ENCODE data around the gene TMEM183A. TPM values are rescaled to one million over a fixed set of nuclear protein-coding genes. Genes with fewer than 3 reads are reported as not detected.

TMEM183A gene
- total RNA-seq, 1 experiment from 2014 or later: 64.7 TPM

DNA sequence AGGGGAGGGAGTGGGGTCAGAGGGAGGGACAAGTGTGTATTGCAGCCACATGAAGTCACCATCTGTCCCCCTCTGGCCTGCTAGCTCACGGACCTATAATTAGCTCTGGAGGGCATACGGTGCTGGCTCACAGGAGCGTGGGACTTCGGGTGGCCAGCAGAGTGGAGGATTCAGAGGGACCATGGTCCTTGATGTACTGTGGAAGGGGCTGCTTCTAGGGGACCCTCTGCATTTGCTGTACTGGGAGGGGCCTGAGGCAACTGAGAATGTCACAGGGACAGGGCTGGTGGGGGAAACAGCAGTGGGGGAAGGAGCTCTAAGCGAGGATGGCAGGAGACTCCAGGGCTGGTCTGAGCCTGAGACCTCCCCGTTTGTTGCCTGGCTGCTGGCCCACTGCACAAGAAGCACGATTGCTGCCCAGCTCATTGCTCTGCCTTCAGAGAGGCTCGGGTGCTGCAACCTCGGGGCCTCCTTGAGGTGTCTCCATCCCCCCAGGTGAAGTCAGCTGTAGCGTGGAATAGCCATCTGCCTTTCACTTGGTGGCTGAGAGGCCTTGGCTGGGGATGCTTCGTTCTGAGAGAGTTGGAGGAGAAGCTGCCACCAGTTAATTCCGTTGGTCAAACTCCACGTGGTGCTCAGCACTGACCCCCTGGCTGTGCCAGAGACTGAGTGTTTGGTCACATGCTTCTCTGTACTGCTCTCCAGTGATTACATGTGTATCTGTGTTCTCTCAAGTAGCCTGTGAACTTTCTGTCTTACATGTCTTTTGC is 21.8 kb downstream of the TMEM183A start:
- Histone ChIP-seq H3K4me2 (ENCODE audit: low read length) (no peak overlapping the region), H3K9ac (ENCODE audit: low read length) (no peak overlapping the region), H3K4me3 (replicated peaks in 1 of 2; ENCODE audit: low read depth in 1 of 2, low read length in 2 of 2) (no peak overlapping the region), H4K20me1 (ENCODE audit: insufficient read depth) (no peaks in the 10 kb centered on the region), H3K4me1 (ENCODE audit: control insufficient read depth in 1 of 2, insufficient read depth in 2 of 2, low read length in 2 of 2) (peaks cover 4 to 15% of the 10 kb centered on the region in 2 experiments; a peak in 2 of 4 replicates), H3K9me2 (ENCODE audit: insufficient read depth) (no peaks in the 10 kb centered on the region), H2AFZ (ENCODE audit: low read depth, low read length, poor library complexity, severe bottlenecking) (no peak overlapping the region), H3K9me3 (ENCODE audit: control insufficient read depth in 1 of 2, insufficient read depth in 1 of 2, low read depth in 1 of 2, low read length in 2 of 2) (no peaks in the 10 kb centered on the region), H3K79me2 (ENCODE audit: insufficient read depth, low read length) (no peaks in the 10 kb centered on the region), H3K27me3 (ENCODE audit: insufficient read depth, low read length) (no peaks in the 10 kb centered on the region), H3K27ac (ENCODE audit: low read depth, low read length) (no peak overlapping the region), H3K36me3 (ENCODE audit: control insufficient read depth in 1 of 2, insufficient read depth in 2 of 2, low read length in 2 of 2) (peaks cover 5 to 6% of the 10 kb centered on the region in 2 experiments; a peak in 2 of 4 replicates)
- RAD21 ChIA-PET (ENCODE audit: low non-redundant PET in 1 of 2, low total read pairs in 2 of 2, uncharacterized antibody in 2 of 2, unreplicated experiment in 2 of 2): no interaction called here
- POLR2A ChIA-PET: no interaction called here
- CTCF ChIA-PET: interaction anchor here (1.0 to 5.8 kb wide), 2 partner anchors 10 to 240 kb away, joined by 3 to 51 read pairs; no protein-coding TSS in a partner anchor
- DNase-seq (ENCODE audit: low read depth, low spot score) (no peak), ATAC-seq (no peak)
- BruUV-seq (replicated peaks): no TSS peak
- TF ChIP-seq FOSL1 (IDR thresholded peaks at IDR 0.05; ENCODE audit: low read depth): no peak
- TF ChIP-seq, protein P1, sequence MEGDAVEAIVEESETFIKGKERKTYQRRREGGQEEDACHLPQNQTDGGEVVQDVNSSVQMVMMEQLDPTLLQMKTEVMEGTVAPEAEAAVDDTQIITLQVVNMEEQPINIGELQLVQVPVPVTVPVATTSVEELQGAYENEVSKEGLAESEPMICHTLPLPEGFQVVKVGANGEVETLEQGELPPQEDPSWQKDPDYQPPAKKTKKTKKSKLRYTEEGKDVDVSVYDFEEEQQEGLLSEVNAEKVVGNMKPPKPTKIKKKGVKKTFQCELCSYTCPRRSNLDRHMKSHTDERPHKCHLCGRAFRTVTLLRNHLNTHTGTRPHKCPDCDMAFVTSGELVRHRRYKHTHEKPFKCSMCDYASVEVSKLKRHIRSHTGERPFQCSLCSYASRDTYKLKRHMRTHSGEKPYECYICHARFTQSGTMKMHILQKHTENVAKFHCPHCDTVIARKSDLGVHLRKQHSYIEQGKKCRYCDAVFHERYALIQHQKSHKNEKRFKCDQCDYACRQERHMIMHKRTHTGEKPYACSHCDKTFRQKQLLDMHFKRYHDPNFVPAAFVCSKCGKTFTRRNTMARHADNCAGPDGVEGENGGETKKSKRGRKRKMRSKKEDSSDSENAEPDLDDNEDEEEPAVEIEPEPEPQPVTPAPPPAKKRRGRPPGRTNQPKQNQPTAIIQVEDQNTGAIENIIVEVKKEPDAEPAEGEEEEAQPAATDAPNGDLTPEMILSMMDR (IDR thresholded peaks at IDR 0.05 in 2 of 3, conservative IDR thresholded peaks at IDR 0.05 in 1 of 3; ENCODE audit: borderline replicate concordance in 1 of 3, insufficient read depth in 1 of 3, low read depth in 2 of 3, low read length in 2 of 3): no peak
- no peak for TF ChIP-seq SRF (IDR thresholded peaks at IDR 0.05; ENCODE audit: low read depth)
- TF ChIP-seq, protein P2, sequence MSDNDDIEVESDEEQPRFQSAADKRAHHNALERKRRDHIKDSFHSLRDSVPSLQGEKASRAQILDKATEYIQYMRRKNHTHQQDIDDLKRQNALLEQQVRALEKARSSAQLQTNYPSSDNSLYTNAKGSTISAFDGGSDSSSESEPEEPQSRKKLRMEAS (IDR thresholded peaks at IDR 0.05): no peak
- TF ChIP-seq EZH2phosphoT487 (IDR thresholded peaks at IDR 0.05; ENCODE audit: borderline replicate concordance): no peak
- TF ChIP-seq, protein P3, sequence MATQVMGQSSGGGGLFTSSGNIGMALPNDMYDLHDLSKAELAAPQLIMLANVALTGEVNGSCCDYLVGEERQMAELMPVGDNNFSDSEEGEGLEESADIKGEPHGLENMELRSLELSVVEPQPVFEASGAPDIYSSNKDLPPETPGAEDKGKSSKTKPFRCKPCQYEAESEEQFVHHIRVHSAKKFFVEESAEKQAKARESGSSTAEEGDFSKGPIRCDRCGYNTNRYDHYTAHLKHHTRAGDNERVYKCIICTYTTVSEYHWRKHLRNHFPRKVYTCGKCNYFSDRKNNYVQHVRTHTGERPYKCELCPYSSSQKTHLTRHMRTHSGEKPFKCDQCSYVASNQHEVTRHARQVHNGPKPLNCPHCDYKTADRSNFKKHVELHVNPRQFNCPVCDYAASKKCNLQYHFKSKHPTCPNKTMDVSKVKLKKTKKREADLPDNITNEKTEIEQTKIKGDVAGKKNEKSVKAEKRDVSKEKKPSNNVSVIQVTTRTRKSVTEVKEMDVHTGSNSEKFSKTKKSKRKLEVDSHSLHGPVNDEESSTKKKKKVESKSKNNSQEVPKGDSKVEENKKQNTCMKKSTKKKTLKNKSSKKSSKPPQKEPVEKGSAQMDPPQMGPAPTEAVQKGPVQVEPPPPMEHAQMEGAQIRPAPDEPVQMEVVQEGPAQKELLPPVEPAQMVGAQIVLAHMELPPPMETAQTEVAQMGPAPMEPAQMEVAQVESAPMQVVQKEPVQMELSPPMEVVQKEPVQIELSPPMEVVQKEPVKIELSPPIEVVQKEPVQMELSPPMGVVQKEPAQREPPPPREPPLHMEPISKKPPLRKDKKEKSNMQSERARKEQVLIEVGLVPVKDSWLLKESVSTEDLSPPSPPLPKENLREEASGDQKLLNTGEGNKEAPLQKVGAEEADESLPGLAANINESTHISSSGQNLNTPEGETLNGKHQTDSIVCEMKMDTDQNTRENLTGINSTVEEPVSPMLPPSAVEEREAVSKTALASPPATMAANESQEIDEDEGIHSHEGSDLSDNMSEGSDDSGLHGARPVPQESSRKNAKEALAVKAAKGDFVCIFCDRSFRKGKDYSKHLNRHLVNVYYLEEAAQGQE (IDR thresholded peaks at IDR 0.05; ENCODE audit: low read depth): no peak
- no peak for TF ChIP-seq ZNF274 (IDR thresholded peaks at IDR 0.05; ENCODE audit: low read depth, low read length)
- TF ChIP-seq RAD21 (IDR thresholded peaks at IDR 0.05; ENCODE audit: low read depth): no peak
- TF ChIP-seq SP1 (IDR thresholded peaks at IDR 0.05; ENCODE audit: low read depth): no peak
- TF ChIP-seq, protein P4, sequence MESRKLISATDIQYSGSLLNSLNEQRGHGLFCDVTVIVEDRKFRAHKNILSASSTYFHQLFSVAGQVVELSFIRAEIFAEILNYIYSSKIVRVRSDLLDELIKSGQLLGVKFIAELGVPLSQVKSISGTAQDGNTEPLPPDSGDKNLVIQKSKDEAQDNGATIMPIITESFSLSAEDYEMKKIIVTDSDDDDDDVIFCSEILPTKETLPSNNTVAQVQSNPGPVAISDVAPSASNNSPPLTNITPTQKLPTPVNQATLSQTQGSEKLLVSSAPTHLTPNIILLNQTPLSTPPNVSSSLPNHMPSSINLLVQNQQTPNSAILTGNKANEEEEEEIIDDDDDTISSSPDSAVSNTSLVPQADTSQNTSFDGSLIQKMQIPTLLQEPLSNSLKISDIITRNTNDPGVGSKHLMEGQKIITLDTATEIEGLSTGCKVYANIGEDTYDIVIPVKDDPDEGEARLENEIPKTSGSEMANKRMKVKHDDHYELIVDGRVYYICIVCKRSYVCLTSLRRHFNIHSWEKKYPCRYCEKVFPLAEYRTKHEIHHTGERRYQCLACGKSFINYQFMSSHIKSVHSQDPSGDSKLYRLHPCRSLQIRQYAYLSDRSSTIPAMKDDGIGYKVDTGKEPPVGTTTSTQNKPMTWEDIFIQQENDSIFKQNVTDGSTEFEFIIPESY (IDR thresholded peaks at IDR 0.05; ENCODE audit: extremely low read depth, insufficient replicate concordance, low read length): no peak
- no peak for TF ChIP-seq YY1 (IDR thresholded peaks at IDR 0.05; ENCODE audit: extremely low read depth, insufficient replicate concordance, low read depth, low read length)
- intact Hi-C loops (cut with micrococcal nuclease): no loop called here
